Skin of body (tissue), 2 donors: ENCODE measurements around the gene WDR89. TPM values are rescaled to one million over a fixed set of nuclear protein-coding genes. Genes with fewer than 3 reads are reported as not detected.
"Not testable (repeated sequence)": the region's sequence is repeated elsewhere in the genome, so short reads cannot be mapped to it uniquely, and the experiment has no call there.

ENCODE experiments used
- DNase-seq: peaks from one replicate; lab custom pipeline; 2025; lab: John Stamatoyannopoulos, UW
- total RNA-seq: library from RNA; depleted of rRNA; stranded (reverse); fragments of >200 nt; gene quantifications from one replicate; pipeline ENCODE4 v1.2.3, GENCODE V29; 2014

The WDR89 gene
- total RNA-seq: 14.3 TPM

- peak; percentile 99 for DNase-seq
Measured at GRCh38 chr14:63641473-63642228, at the start of gene WDR89. WDR89 (minus strand) TSS chr14:63641871; CDS start chr14:63599942, 41,929 bp downstream.

- DNase-seq: no peak
Measured at GRCh38 chr14:63689132-63689531, 47.5 kb upstream of the WDR89 start.

- no peak for DNase-seq
Measured at GRCh38 chr14:63686926-63687325, 45.3 kb upstream of the WDR89 start.

- no peak for DNase-seq
Measured at GRCh38 chr14:63685401-63685800, 43.7 kb upstream of the WDR89 start.

GRCh38 chr14:63682727-63683593 is 41.3 kb upstream of the WDR89 start:
- DNase-seq: no peak

- no peak for DNase-seq
Measured at GRCh38 chr14:63678536-63678935, 36.9 kb upstream of the WDR89 start.

- DNase-seq: peak; percentile 8
Measured at GRCh38 chr14:63677891-63678379, 36.3 kb upstream of the WDR89 start.

GRCh38 chr14:63676615-63677014 is 34.9 kb upstream of the WDR89 start:
- no peak for DNase-seq

- DNase-seq: no peak
Measured at GRCh38 chr14:63673886-63674497, 32.3 kb upstream of the WDR89 start.

GRCh38 chr14:63673255-63673654 is 31.6 kb upstream of the WDR89 start:
- no peak for DNase-seq

GRCh38 chr14:63672417-63673180 is 30.9 kb upstream of the WDR89 start:
- no peak for DNase-seq

GRCh38 chr14:63671987-63672386 is 30.3 kb upstream of the WDR89 start:
- DNase-seq: no peak

GRCh38 chr14:63670692-63671091 is 29.0 kb upstream of the WDR89 start:
- DNase-seq: no peak

GRCh38 chr14:63666335-63666734 is 24.7 kb upstream of the WDR89 start:
- no peak for DNase-seq

- DNase-seq: no peak
Measured at GRCh38 chr14:63663428-63664341, 22.0 kb upstream of the WDR89 start.

GRCh38 chr14:63662776-63663175 is 21.1 kb upstream of the WDR89 start:
- no peak for DNase-seq

- DNase-seq: not testable (repeated sequence)
Measured at GRCh38 chr14:63661881-63662280, 20.2 kb upstream of the WDR89 start.

- no peak for DNase-seq
Measured at GRCh38 chr14:63659726-63660125, 18.1 kb upstream of the WDR89 start.

- no peak for DNase-seq
Measured at GRCh38 chr14:63656194-63656593, 14.5 kb upstream of the WDR89 start.

GRCh38 chr14:63654936-63655335 is 13.3 kb upstream of the WDR89 start:
- no peak for DNase-seq
